Endothelial cell of umbilical vein (primary cell): ENCODE data around the gene SLC39A8. TPM values are rescaled to one million over a fixed set of nuclear protein-coding genes. Genes with fewer than 3 reads are reported as not detected.
A peak's percentile ranks its signal among the peaks of the same experiment; 100 is the strongest.

Experiments used
- BruUV-seq: library from RNA; stranded (reverse); fragments of 400-500 nt; replicated peaks from 2 replicates; lab custom pipeline; 2021; lab: Mats Ljungman, UMichigan
- CTCF ChIA-PET: fragments of 300-600, 350-600 bp; sonication (Branson Sonifier 250); formaldehyde crosslinking; loops from one replicate; lab custom pipeline; 2021; ENCODE audit warnings: antibody characterized with exemption, inconsistent platforms; lab: Charles Lee
- POLR2A ChIA-PET: fragments of 300-600, 350-600 bp; sonication (Branson Sonifier 250); formaldehyde crosslinking; loops from one replicate; lab custom pipeline; 2021; ENCODE audit warnings: antibody characterized with exemption, inconsistent platforms; lab: Charles Lee
- DNase-seq: peaks from one replicate; pipeline ENCODE4 v3.0.0-alpha.2; 2011; ENCODE audit warnings: low read depth, low spot score
- FAIRE-seq: peaks from 2 replicates; lab custom pipeline; 2011; peaks lifted over from hg19 to GRCh38; lab: Jason Lieb, UNC
- H2AFZ ChIP-seq: 2 replicates; pipeline ENCODE4 v1.6.0; 2012; ENCODE audit warnings: low read depth, low read length, control low read depth, inconsistent platforms
- H3K27ac ChIP-seq: 2 replicates; pipeline ENCODE4 v1.5.1; 2011; ENCODE audit warnings: low read depth, mild to moderate bottlenecking, control low read depth, low read length, moderate library complexity; ENCODE audit not compliant: insufficient read depth
- H3K27me3 ChIP-seq, 2 experiments: 2 replicates each; pipeline versions ENCODE4 v1.6.0 to v1.6.1; 2011; ENCODE audit warnings: low read length in 2 of 2, mixed read lengths in 1 of 2; ENCODE audit not compliant: control insufficient read depth in 2 of 2, insufficient read depth in 2 of 2
- H3K36me3 ChIP-seq, 2 experiments: 2 replicates in 1 of 2; 3 replicates in 1 of 2; pipeline ENCODE4 v1.5.1; 2011; ENCODE audit warnings: low read length in 2 of 2, mild to moderate bottlenecking in 1 of 2, moderate library complexity in 1 of 2; ENCODE audit not compliant: control insufficient read depth in 2 of 2, insufficient read depth in 2 of 2; ENCODE audit errors: extremely low read depth in 1 of 2
- H3K4me1 ChIP-seq: 3 replicates; pipeline ENCODE4 v1.5.1; 2011; ENCODE audit warnings: mild to moderate bottlenecking, low read length; ENCODE audit not compliant: control insufficient read depth, insufficient read depth; ENCODE audit errors: extremely low read depth
- H3K4me2 ChIP-seq: 2 replicates; pipeline ENCODE4 v1.6.1; 2011; ENCODE audit warnings: low read length, control low read depth, mixed read lengths; ENCODE audit not compliant: insufficient read depth
- H3K4me3 ChIP-seq, 3 experiments: fragments of 200-600 bp in 1 of 3; sonication (generic), shearing (Covaris generic) in 1 of 3; replicated peaks in 1 of 3; 2 replicates each; pipeline ENCODE4 v1.5.1; 2011 to 2016; ENCODE audit warnings: control low read depth in 3 of 3, low read length in 3 of 3, mild to moderate bottlenecking in 2 of 3, inconsistent platforms in 1 of 3, low read depth in 1 of 3, moderate library complexity in 1 of 3; ENCODE audit not compliant: insufficient read depth in 1 of 3
- H3K79me2 ChIP-seq: 2 replicates; pipeline ENCODE4 v1.6.0; 2012; ENCODE audit warnings: low read length, inconsistent platforms; ENCODE audit not compliant: control insufficient read depth, insufficient read depth
- H3K9ac ChIP-seq: replicated peaks from 2 replicates; pipeline ENCODE3; 2011; ENCODE audit warnings: low read length, control low read depth; ENCODE audit not compliant: insufficient read depth; ENCODE audit errors: extremely low read depth
- H3K9me1 ChIP-seq: replicated peaks from 3 replicates; pipeline ENCODE4 v1.6.0; 2011; ENCODE audit warnings: mild to moderate bottlenecking, low read length; ENCODE audit not compliant: control insufficient read depth, insufficient read depth; ENCODE audit errors: extremely low read depth
- H3K9me3 ChIP-seq: replicated peaks from 2 replicates; pipeline ENCODE4 v1.5.1; 2012; ENCODE audit warnings: low read length, inconsistent platforms; ENCODE audit not compliant: control insufficient read depth, insufficient read depth
- H4K20me1 ChIP-seq: replicated peaks from 2 replicates; pipeline ENCODE3; 2011; ENCODE audit warnings: mild to moderate bottlenecking, low read length; ENCODE audit not compliant: control insufficient read depth, insufficient read depth; ENCODE audit errors: extremely low read depth
- FOS ChIP-seq: IDR thresholded peaks from 2 replicates; pipeline ENCODE4 v1.6.1; 2011; ENCODE audit warnings: mild to moderate bottlenecking, low read length, moderate library complexity, borderline replicate concordance; ENCODE audit not compliant: insufficient read depth
- dilution Hi-C: fragments of 300-500 bp; cut with MboI; formaldehyde crosslinking; loops from one replicate; pipeline ENCODE4 v1.15.0; 2019; ENCODE audit warnings: low sequenced_read_pairs; ENCODE audit not compliant: extremely low pct_ligation_motif_present
- intact Hi-C: fragments of 100-400 bp; cut with micrococcal nuclease; formaldehyde crosslinking; loops from one replicate; pipeline ENCODE4 v1.10.0; 2022
- polyA plus RNA-seq, 4 experiments: library from polyadenylated mRNA; depleted of rRNA in 3 of 4; stranded (reverse) in 3 of 4; unstranded in 1 of 4; fragments of >200 nt; gene quantifications; 2 replicates each; pipeline versions ENCODE4 v1.2.1 to v1.2.3, GENCODE V29; 2011 to 2012; ENCODE audit warnings: missing spikeins in 1 of 4
- total RNA-seq: library from RNA; stranded (reverse); gene quantifications from 2 replicates; pipeline ENCODE4 v1.2.3, GENCODE V29; 2021
- TF ChIP-seq, protein P1 (sequence below): IDR thresholded peaks from 2 replicates; pipeline ENCODE4 v1.6.1; 2011; ENCODE audit not compliant: insufficient read depth, insufficient read length
- TF ChIP-seq, protein P2 (sequence below), 2 donors: IDR thresholded peaks; 1 replicate in 1 of 2; 2 replicates in 1 of 2; pipeline ENCODE4 v1.5.1; 2011; ENCODE audit warnings: low read length in 2 of 2, mild to moderate bottlenecking in 2 of 2, moderate library complexity in 2 of 2, control low read depth in 1 of 2, inconsistent platforms in 1 of 2, low read depth in 1 of 2; ENCODE audit not compliant: insufficient read depth in 1 of 2; ENCODE audit errors: extremely low read depth in 1 of 2

SLC39A8 gene
- total and polyA plus RNA-seq, 2 donors (not counting 3 experiments of a cell fraction or from before 2014, with no cell fraction given), result 1.7 to 6.7 TPM

DNA sequence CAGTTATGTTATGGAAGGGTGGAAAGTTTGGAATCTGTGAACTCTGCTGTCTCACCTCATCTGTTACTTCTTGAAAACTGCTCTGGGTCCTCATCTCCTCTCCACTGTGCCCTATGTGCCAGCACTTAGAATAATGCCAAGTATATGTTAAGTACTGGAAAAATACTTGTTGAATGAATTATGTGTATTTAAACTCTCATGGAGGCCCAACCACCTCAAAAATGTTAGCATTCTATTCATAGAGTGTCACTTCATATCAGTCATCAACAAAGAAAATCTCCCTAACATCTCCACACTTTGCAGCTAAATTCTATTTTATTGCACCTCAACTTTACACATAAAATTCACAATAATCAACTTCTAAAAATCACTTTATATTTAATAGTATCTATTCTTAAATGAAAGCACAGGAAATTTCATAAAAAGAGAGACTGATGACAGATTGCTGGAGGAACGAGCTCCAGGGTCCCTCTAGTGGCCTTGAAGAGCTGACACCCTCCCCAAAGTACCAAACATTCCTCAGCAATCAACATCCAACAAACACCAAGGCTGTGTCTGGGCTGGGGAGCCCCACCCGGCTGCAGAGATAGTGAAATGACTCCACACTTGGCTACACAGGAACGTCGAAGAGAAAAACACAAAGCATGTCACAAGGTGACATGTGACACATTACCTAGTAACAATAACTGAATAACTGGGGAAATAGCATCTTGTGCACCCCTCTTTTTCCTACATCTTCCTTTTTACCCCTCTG lies 45.8 kb downstream of the SLC39A8 start:
- H2AFZ ChIP-seq, result no peak overlapping the region
- FAIRE-seq, result peak; percentile 65

More for the DNA sequence above, 45.8 kb downstream of the SLC39A8 start:
- no peak overlapping the region for H3K27ac ChIP-seq
- no peaks in the 10 kb centered on the region for H3K9me1 ChIP-seq
- H3K9ac ChIP-seq, result no peak overlapping the region
- no peaks in the 10 kb centered on the region for H3K36me3 ChIP-seq
- POLR2A ChIA-PET, result no interaction called here
- H4K20me1 ChIP-seq, result no peaks in the 10 kb centered on the region
- dilution Hi-C loops, result no loop called here
- no TSS peak for BruUV-seq
- TF ChIP-seq, protein P1, sequence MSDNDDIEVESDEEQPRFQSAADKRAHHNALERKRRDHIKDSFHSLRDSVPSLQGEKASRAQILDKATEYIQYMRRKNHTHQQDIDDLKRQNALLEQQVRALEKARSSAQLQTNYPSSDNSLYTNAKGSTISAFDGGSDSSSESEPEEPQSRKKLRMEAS, result no peak
- TF ChIP-seq FOS, result no peak
- TF ChIP-seq, protein P2, sequence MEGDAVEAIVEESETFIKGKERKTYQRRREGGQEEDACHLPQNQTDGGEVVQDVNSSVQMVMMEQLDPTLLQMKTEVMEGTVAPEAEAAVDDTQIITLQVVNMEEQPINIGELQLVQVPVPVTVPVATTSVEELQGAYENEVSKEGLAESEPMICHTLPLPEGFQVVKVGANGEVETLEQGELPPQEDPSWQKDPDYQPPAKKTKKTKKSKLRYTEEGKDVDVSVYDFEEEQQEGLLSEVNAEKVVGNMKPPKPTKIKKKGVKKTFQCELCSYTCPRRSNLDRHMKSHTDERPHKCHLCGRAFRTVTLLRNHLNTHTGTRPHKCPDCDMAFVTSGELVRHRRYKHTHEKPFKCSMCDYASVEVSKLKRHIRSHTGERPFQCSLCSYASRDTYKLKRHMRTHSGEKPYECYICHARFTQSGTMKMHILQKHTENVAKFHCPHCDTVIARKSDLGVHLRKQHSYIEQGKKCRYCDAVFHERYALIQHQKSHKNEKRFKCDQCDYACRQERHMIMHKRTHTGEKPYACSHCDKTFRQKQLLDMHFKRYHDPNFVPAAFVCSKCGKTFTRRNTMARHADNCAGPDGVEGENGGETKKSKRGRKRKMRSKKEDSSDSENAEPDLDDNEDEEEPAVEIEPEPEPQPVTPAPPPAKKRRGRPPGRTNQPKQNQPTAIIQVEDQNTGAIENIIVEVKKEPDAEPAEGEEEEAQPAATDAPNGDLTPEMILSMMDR (IDR thresholded peaks at IDR 0.05; ENCODE audit: extremely low read depth in 1 of 2, insufficient read depth in 1 of 2, low read depth in 1 of 2, low read length in 2 of 2), result peak; percentile 68 to 74
- DNase-seq, result peak; percentile 37
- no peak overlapping the region for H3K4me2 ChIP-seq
- H3K9me3 ChIP-seq, result no peaks in the 10 kb centered on the region
- no peak overlapping the region for H3K4me3 ChIP-seq
- CTCF ChIA-PET, result interaction anchor here (0.7 to 1.8 kb wide), 19 partner anchors 8 to 1392 kb away, joined by 3 to 9 read pairs (median 4); no protein-coding TSS in a partner anchor
- H3K27me3 ChIP-seq, result no peaks in the 10 kb centered on the region
- no peaks in the 10 kb centered on the region for H3K4me1 ChIP-seq
- intact Hi-C loops, result no loop called here
- no peaks in the 10 kb centered on the region for H3K79me2 ChIP-seq
